PC-9 (cell line): ENCODE data around the gene SRPRB. TPM values are rescaled to one million over a fixed set of nuclear protein-coding genes. Genes with fewer than 3 reads are reported as not detected.
"Not testable (repeated sequence)": the region's sequence is repeated elsewhere in the genome, so short reads cannot be mapped to it uniquely, and the experiment has no call there.

Source experiments
- BruUV-seq: library from RNA; stranded (reverse); fragments of 400-500 nt; replicated peaks from 2 replicates; lab custom pipeline; 2021; lab: Mats Ljungman, UMichigan
- CTCF ChIA-PET: fragments of 300-600 bp; sonication (Branson Sonifier 250); formaldehyde crosslinking; loops from one replicate; lab custom pipeline; 2022; ENCODE audit warnings: antibody characterized with exemption; lab: Charles Lee
- POLR2A ChIA-PET: fragments of 300-600 bp; sonication (Branson Sonifier 250); formaldehyde crosslinking; loops from one replicate; lab custom pipeline; 2022; ENCODE audit warnings: antibody characterized with exemption; ENCODE audit not compliant: unreplicated experiment; lab: Charles Lee
- DNase-seq, 2 experiments: peaks; one replicate each; pipeline versions ENCODE4 v3.0.0 to v3.0.0-alpha.2; 2015 to 2022; ENCODE audit warnings: mixed read lengths in 1 of 2
- H2AFZ ChIP-seq: fragments of 200-600 bp; sonication (generic); 2 replicates; pipeline ENCODE4 v1.8.1; 2017; ENCODE audit warnings: antibody characterized with exemption
- H3F3A ChIP-seq: fragments of 200-600 bp; sonication (generic); 2 replicates; pipeline ENCODE4 v1.8.1; 2017; ENCODE audit warnings: antibody characterized with exemption, mild to moderate bottlenecking, low read depth; ENCODE audit not compliant: insufficient read depth
- H3K27ac ChIP-seq: fragments of 200-600 bp; sonication (generic); 2 replicates; pipeline ENCODE4 v1.6.1; 2016; ENCODE audit warnings: mixed run types
- H3K27me3 ChIP-seq: fragments of 200-600 bp; sonication (generic); 2 replicates; pipeline ENCODE4 v1.6.1; 2016; ENCODE audit warnings: low read depth, mixed run types; ENCODE audit not compliant: insufficient read depth
- H3K36me3 ChIP-seq: fragments of 200-600 bp; sonication (generic); 2 replicates; pipeline ENCODE4 v1.6.1; 2016; ENCODE audit warnings: low read depth, mixed run types
- H3K4me1 ChIP-seq: fragments of 200-600 bp; sonication (generic); replicated peaks from 2 replicates; pipeline ENCODE4 v1.6.1; 2016; ENCODE audit warnings: mixed run types; ENCODE audit not compliant: insufficient read depth
- H3K4me2 ChIP-seq: fragments of 200-600 bp; sonication (generic); 2 replicates; pipeline ENCODE4 v1.6.1; 2017; ENCODE audit warnings: mixed run types
- H3K4me3 ChIP-seq: fragments of 200-600 bp; sonication (generic); 2 replicates; pipeline ENCODE4 v1.6.1; 2016; ENCODE audit warnings: mixed run types
- H3K79me2 ChIP-seq: fragments of 200-600 bp; sonication (generic); 2 replicates; pipeline ENCODE4 v1.6.1; 2017; ENCODE audit warnings: low read depth, mixed run types
- H3K9me2 ChIP-seq: fragments of 200-600 bp; sonication (generic); 2 replicates; pipeline ENCODE4 v1.8.1; 2017; ENCODE audit warnings: mild to moderate bottlenecking; ENCODE audit not compliant: insufficient read depth
- H3K9me3 ChIP-seq: fragments of 200-600 bp; sonication (generic); 2 replicates; pipeline ENCODE4 v1.8.1; 2016; ENCODE audit warnings: low read depth; ENCODE audit not compliant: insufficient read depth
- H4K20me1 ChIP-seq: fragments of 200-600 bp; sonication (generic); 2 replicates; pipeline ENCODE4 v1.8.1; 2017; ENCODE audit not compliant: insufficient read depth
- CTCF ChIP-seq: fragments of 200-600 bp; sonication (generic); conservative IDR thresholded peaks from 2 replicates; pipeline ENCODE4 v1.6.1; 2017; ENCODE audit warnings: mixed run types, antibody characterized with exemption, mild to moderate bottlenecking, moderate library complexity
- EZH2 ChIP-seq: fragments of 200-600 bp; sonication (generic); IDR thresholded peaks from 2 replicates; pipeline ENCODE4 v1.8.0; 2017; ENCODE audit warnings: antibody characterized with exemption, low read depth
- intact Hi-C: fragments of 100-400 bp; cut with micrococcal nuclease; formaldehyde crosslinking; loops from one replicate; pipeline ENCODE4 v1.10.0; 2022; ENCODE audit not compliant: unreplicated experiment
- total RNA-seq: library from RNA; stranded (reverse); gene quantifications from 2 replicates; pipeline ENCODE4 v1.2.3, GENCODE V29; 2021

Gene SRPRB
- total RNA-seq, 1 experiment from 2014 or later: 25.5 TPM

- no peaks in the 10 kb centered on the region for H3F3A ChIP-seq
- no peaks in the 10 kb centered on the region for H3K79me2 ChIP-seq
- H3K4me3 ChIP-seq: no peak overlapping the region
- H4K20me1 ChIP-seq: no peaks in the 10 kb centered on the region
- no TSS peak for BruUV-seq
- H3K9me3 ChIP-seq: no peaks in the 10 kb centered on the region
- H3K27me3 ChIP-seq: 0 out of 2 replicates have a peak, but pooled peaks cover 8% of the 10 kb centered on the region
- no peak overlapping the region for H3K4me2 ChIP-seq
- no peaks in the 10 kb centered on the region for H3K36me3 ChIP-seq
- no peak for DNase-seq
- intact Hi-C loops: no loop called here
- H2AFZ ChIP-seq: no peak overlapping the region
- no peaks in the 10 kb centered on the region for H3K9me2 ChIP-seq
- H3K4me1 ChIP-seq: no peaks in the 10 kb centered on the region
- TF ChIP-seq CTCF (no peak), EZH2 (no peak)
- no peak overlapping the region for H3K27ac ChIP-seq
- ChIA-PET CTCF (no interaction called here), POLR2A (no interaction called here)
These were observed 27.6 kb upstream of the SRPRB start for GRCh38 chr3:133777807-133778568.

GRCh38 chr3:133779626-133780203, 25.9 kb upstream of the SRPRB start:
- Histone ChIP-seq H3K4me3 (no peak overlapping the region), H3K4me2 (no peak overlapping the region), H3K79me2 (no peaks in the 10 kb centered on the region), H3K27me3 (0 out of 2 replicates have a peak, but pooled peaks cover 8% of the 10 kb centered on the region), H4K20me1 (no peaks in the 10 kb centered on the region), H3F3A (no peaks in the 10 kb centered on the region), H2AFZ (no peak overlapping the region), H3K4me1 (no peaks in the 10 kb centered on the region), H3K36me3 (no peaks in the 10 kb centered on the region), H3K9me3 (no peaks in the 10 kb centered on the region), H3K27ac (no peak overlapping the region), H3K9me2 (no peaks in the 10 kb centered on the region)
- no peak for TF ChIP-seq EZH2
- CTCF ChIA-PET: no interaction called here
- no peak for DNase-seq
- intact Hi-C loops: no loop called here
- POLR2A ChIA-PET: no interaction called here
- BruUV-seq: no TSS peak

GRCh38 chr3:133780756-133781155, 24.9 kb upstream of the SRPRB start:
- H2AFZ ChIP-seq, BruUV-seq, intact Hi-C loops: not testable (repeated sequence)

GRCh38 chr3:133781570-133781969, 24.0 kb upstream of the SRPRB start:
- Histone ChIP-seq H3K36me3 (no peaks in the 10 kb centered on the region), H3K4me2 (no peak overlapping the region), H3K79me2 (no peaks in the 10 kb centered on the region), H3F3A (no peaks in the 10 kb centered on the region), H2AFZ (no peak overlapping the region), H3K27ac (no peak overlapping the region), H3K9me2 (no peaks in the 10 kb centered on the region), H3K27me3 (0 out of 2 replicates have a peak, but pooled peaks cover 8% of the 10 kb centered on the region), H3K4me1 (no peaks in the 10 kb centered on the region), H3K9me3 (no peaks in the 10 kb centered on the region), H3K4me3 (no peak overlapping the region), H4K20me1 (no peaks in the 10 kb centered on the region)
- DNase-seq: no peak
- ChIA-PET CTCF (no interaction called here), POLR2A (no interaction called here)
- intact Hi-C loops: no loop called here
- no peak for TF ChIP-seq CTCF
- TF ChIP-seq EZH2: no peak
- BruUV-seq: no TSS peak

More at GRCh38 chr3:133780756-133781155, 24.9 kb upstream of the SRPRB start:
- H3K4me2 ChIP-seq, H3F3A ChIP-seq, POLR2A ChIA-PET, H3K36me3 ChIP-seq, H3K79me2 ChIP-seq, DNase-seq, H3K27ac ChIP-seq, H3K9me2 ChIP-seq, H3K9me3 ChIP-seq, H4K20me1 ChIP-seq, H3K4me1 ChIP-seq, CTCF ChIA-PET, H3K4me3 ChIP-seq, H3K27me3 ChIP-seq: not testable (repeated sequence)
